Tibial nerve (tissue), 4 donors: ENCODE measurements around the gene SHC2. TPM values are rescaled to one million over a fixed set of nuclear protein-coding genes. Genes with fewer than 3 reads are reported as not detected.
A peak's percentile ranks its signal among the peaks of the same experiment; 100 is the strongest.

Experiments
- DNase-seq, 2 donors: peaks; one replicate each; pipeline ENCODE4 v3.0.0-alpha.2; 2019; ENCODE audit warnings: low spot score in 2 of 2
- H3K27ac ChIP-seq, 4 donors: fragments of 200-600 bp; sonication (generic) in 3 of 4; one replicate each; pipeline ENCODE4 v1.5.1; 2017 to 2019; ENCODE audit warnings: mild to moderate bottlenecking in 1 of 4
- H3K27me3 ChIP-seq, 2 donors: fragments of 200-600 bp; sonication (generic) in 1 of 2; one replicate each; pipeline versions ENCODE4 v1.5.1 to v1.6.0; 2017 to 2019
- H3K36me3 ChIP-seq, 3 donors: fragments of 200-600 bp; sonication (generic); one replicate each; pipeline ENCODE4 v1.5.1; 2018 to 2019
- H3K4me1 ChIP-seq, 4 donors: fragments of 200-600 bp; sonication (generic) in 3 of 4; one replicate each; pipeline ENCODE4 v1.5.1; 2017 to 2019
- H3K4me3 ChIP-seq, 4 donors: fragments of 200-600 bp; sonication (generic) in 3 of 4; one replicate each; pipeline ENCODE4 v1.5.1; 2017 to 2019; ENCODE audit warnings: mild to moderate bottlenecking in 1 of 4, moderate library complexity in 1 of 4
- H3K9me3 ChIP-seq, 4 donors: fragments of 200-600 bp; sonication (generic) in 3 of 4; one replicate each; pipeline ENCODE4 v1.5.1; 2017 to 2019
- EP300 ChIP-seq, 2 donors: sonication (generic); formaldehyde crosslinking; IDR thresholded peaks; one replicate each; pipeline ENCODE4 v1.6.1; 2017; ENCODE audit warnings: antibody characterized with exemption in 2 of 2, mild to moderate bottlenecking in 1 of 2
- POLR2A ChIP-seq, 2 donors: fragments of 450-650 bp; IDR thresholded peaks; one replicate each; pipeline ENCODE4 v1.6.1; 2017; ENCODE audit warnings: antibody characterized with exemption in 2 of 2, mild to moderate bottlenecking in 2 of 2, moderate library complexity in 2 of 2
- WGBS, 2 donors: methylation state at CpG; one replicate each; pipeline ENCODE4 v1.1.5; 2018; 5-methylcytosine and 5-hydroxymethylcytosine counted together
- total RNA-seq, 4 donors: library from RNA; depleted of rRNA; stranded (reverse); fragments of >200 nt; gene quantifications; one replicate each; pipeline ENCODE4 v1.1.0, GENCODE V29; 2016
- TF ChIP-seq, protein P1 (sequence below), 5 experiments: fragments of 200-600 bp in 3 of 5; fragments of 450-650 bp in 2 of 5; sonication (generic) in 3 of 5; IDR thresholded peaks; one replicate each; pipeline ENCODE4 v1.5.1; 2016 to 2019; ENCODE audit warnings: antibody characterized with exemption in 5 of 5, mild to moderate bottlenecking in 3 of 5, moderate library complexity in 2 of 5

SHC2 gene
- 10 to 100 TPM; 13.5 to 41.1 (median 22.9) TPM for total RNA-seq

DNA sequence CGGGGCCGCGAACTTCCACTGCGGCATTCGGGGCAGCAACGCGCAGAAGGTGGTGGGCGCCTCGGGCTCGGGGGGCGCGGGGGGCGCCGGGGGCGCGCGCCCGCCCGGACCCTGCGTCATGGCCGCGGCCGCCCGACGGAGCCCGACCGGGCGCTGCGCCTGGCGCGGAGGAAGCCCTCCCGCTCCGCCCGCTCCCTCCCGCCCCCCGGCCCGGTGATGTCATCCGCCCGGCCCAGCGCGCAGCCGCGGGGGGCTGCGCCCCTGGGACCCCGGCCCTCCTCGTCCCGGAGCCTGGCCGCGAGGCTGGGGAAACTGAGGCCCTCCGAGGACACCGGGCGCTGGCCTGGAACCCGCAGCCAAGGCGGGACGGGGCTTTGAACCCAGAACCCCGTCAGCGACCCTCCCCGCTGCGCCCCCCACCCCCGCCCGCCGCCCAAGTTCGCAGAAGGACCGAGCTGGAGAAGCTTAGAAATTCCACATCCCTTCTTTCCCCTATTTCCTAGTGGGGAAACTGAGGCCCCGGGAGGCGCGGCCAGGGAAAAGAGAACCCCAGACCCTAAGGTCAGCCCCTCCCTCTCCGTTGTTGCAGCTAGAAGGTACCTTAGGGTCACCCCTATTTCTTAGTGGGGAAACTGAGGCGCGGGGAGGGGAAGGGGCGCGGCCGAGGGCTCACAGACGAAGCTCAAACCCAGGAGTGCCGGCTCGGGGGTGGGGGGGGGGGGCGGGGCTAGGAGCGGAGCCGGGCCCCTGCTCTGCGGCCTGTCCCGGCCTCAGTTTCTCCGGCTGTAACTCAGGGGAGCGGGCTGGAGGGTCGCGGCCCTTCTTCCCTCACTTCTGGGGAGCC is at the start of gene SHC2:
SHC2 (minus strand) TSS at position 157 of the 844 bp plus-strand sequence; CDS start at position 120, 37 bp downstream.
- Histone ChIP-seq H3K4me1 (peaks cover 0 to 24% (median 7%) of the 10 kb centered on the region in 4 donors), H3K36me3 (no peaks in the 10 kb centered on the region), H3K4me3 (peak within 1 kb of the TSS; percentile 50 to 74 (median 56)), H3K27me3 (peaks cover 2 to 41% of the 10 kb centered on the region in 2 donors), H3K9me3 (no peaks in the 10 kb centered on the region), H3K27ac (peak within 1 kb of the TSS; percentile 50 to 86 (median 64))
- no peak for DNase-seq
- TF ChIP-seq, protein P1, sequence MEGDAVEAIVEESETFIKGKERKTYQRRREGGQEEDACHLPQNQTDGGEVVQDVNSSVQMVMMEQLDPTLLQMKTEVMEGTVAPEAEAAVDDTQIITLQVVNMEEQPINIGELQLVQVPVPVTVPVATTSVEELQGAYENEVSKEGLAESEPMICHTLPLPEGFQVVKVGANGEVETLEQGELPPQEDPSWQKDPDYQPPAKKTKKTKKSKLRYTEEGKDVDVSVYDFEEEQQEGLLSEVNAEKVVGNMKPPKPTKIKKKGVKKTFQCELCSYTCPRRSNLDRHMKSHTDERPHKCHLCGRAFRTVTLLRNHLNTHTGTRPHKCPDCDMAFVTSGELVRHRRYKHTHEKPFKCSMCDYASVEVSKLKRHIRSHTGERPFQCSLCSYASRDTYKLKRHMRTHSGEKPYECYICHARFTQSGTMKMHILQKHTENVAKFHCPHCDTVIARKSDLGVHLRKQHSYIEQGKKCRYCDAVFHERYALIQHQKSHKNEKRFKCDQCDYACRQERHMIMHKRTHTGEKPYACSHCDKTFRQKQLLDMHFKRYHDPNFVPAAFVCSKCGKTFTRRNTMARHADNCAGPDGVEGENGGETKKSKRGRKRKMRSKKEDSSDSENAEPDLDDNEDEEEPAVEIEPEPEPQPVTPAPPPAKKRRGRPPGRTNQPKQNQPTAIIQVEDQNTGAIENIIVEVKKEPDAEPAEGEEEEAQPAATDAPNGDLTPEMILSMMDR (IDR thresholded peaks at IDR 0.05) = no peak
- TF ChIP-seq POLR2A (IDR thresholded peaks at IDR 0.05) = peak in 1 of 2 donors; percentile 54
- TF ChIP-seq EP300 (IDR thresholded peaks at IDR 0.05) = no peak
- WGBS, 2 donors = 0 to 2% methylated on average over 13 to 27 of the region's 85 CpGs

DNA sequence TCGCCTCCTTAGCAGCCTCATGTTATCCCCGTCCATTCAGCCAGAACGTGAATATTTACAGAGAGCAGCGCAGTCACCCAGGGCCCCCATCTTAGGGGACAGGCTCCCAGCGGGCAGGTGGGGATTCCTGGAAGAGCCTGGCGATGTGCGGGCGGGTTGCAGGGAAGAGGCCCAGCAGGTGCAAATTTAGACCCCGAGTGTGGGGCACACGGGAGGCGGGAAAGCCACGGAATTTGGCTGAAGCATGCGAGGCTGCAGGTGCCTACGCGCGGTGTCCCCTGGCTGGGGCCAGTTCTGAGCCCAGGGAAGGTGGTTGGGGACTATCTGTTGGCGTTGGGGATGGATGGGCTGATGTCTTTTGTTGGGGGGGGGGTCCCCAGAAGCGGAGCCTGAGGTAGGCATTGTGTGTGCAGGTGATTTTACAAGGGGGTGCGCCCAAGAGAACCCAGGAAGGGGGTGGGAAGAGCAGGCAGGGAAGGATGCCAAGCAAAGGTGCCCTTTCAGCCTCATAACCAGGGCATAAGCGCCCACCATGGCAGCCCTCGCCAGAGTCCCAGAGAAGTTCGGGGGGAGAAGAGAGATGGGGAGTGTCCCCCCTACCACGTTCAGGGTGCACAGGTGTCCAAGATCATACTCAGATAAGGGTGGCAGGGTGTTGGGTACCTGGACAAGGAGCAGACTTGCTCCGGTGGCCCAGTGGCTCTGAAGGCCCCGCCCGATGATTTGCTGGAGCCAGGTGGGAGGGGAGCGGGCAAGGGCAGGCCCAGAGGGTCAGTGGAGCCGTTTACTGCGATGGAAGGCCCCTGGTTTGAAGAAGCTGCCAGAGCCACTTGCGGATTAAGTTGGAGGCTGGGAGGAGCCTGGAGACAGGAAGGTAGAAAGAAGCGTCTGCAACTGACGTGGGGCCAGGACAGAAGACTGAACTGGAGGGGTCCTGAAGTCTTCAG is 47.6 kb upstream of the SHC2 start:
- H3K4me3 ChIP-seq = peak overlapping the region; percentile 63 to 100 (median 84)
- H3K9me3 ChIP-seq = no peaks in the 10 kb centered on the region
- no peak for TF ChIP-seq POLR2A (IDR thresholded peaks at IDR 0.05)
- no peak for TF ChIP-seq EP300 (IDR thresholded peaks at IDR 0.05)
- TF ChIP-seq, protein P1 (IDR thresholded peaks at IDR 0.05) = no peak
- no peaks in the 10 kb centered on the region for H3K27me3 ChIP-seq
- H3K4me1 ChIP-seq = peaks cover 0 to 40% (median 19%) of the 10 kb centered on the region in 4 donors
- H3K27ac ChIP-seq = no peak overlapping the region
- 61 to 67% methylated on average over 32 of the region's 32 CpGs for WGBS, 2 donors
- no peak for DNase-seq
- peaks cover 0 to 18% (median 0%) of the 10 kb centered on the region in 3 donors for H3K36me3 ChIP-seq

GRCh38 chr19:507286-508203 is 46.7 kb upstream of the SHC2 start, which contains the start of gene TPGS1:
TSS of gene TPGS1 (plus strand) at chr19:507497. CDS start at chr19:507507, 10 bp downstream.
- peaks cover 0 to 33% (median 19%) of the 10 kb centered on the region in 4 donors for H3K4me1 ChIP-seq
- peak within 1 kb of the TSS; percentile 89 to 97 (median 94) for H3K27ac ChIP-seq
- peak; percentile 73 to 90 for TF ChIP-seq EP300 (IDR thresholded peaks at IDR 0.05)
- TF ChIP-seq POLR2A (IDR thresholded peaks at IDR 0.05) = peak in 1 of 2 donors; percentile 8
- TF ChIP-seq, protein P1 (IDR thresholded peaks at IDR 0.05) = peak in 2 of 5 experiments; percentile 10 to 40
- WGBS, 2 donors = 1 to 2% methylated on average over 25 to 43 of the region's 81 CpGs
- DNase-seq = peak; percentile 51 to 57
- peaks cover 0 to 14% (median 0%) of the 10 kb centered on the region in 3 donors for H3K36me3 ChIP-seq
- H3K4me3 ChIP-seq = peak within 1 kb of the TSS; percentile 63 to 100 (median 84)
- no peaks in the 10 kb centered on the region for H3K27me3 ChIP-seq
- H3K9me3 ChIP-seq = no peaks in the 10 kb centered on the region

DNA sequence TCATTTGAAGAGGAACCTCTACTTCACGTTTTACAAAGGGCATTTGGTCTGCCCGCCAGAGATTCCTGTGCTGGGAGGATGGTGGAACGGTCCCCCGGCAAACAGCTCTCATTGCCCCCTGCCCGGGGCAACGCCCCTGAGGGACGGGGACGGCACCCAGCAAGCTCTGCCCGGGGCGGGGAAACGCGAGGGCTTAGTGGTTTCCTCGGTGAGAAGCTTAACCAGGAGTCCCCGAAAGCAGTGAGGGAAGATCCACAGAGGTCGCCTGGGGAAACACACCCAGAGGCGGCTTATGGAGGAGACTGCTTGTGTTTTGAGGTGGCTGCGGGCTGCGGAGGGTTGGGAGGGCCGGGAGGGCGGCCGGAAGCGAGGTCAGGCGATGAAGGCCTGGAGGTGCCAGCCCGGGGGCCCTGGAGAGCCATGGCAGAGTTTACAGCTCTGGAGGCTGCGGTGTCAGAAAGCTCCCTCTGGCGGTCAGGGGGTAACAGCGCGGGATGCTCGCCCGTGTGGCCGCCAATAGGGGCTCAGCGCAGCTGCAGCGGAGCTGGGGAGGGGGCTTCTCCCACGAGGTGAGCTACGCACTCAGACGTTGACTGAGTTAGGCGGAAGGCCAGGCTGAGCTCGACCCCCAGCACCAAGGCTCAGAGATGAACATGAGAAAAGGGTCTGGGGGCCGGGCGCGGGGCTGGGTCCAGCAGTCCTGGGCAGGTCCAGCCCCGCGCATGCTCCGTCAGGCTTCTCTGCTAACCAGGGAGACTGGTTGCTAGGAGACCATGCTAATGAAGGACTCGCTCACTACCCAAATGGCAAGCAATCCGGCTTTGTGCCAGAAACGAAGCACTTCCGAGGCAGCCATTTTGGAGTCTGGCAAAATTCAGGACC is 45.8 kb upstream of the SHC2 start:
- peak; percentile 97 to 99 for DNase-seq
- H3K27ac ChIP-seq = peak overlapping the region; percentile 89 to 97 (median 94)
- peaks cover 0 to 14% (median 0%) of the 10 kb centered on the region in 3 donors for H3K36me3 ChIP-seq
- WGBS, 2 donors = 3 to 5% methylated on average over 40 of the region's 48 CpGs
- peak overlapping the region; percentile 63 to 100 (median 84) for H3K4me3 ChIP-seq
- no peaks in the 10 kb centered on the region for H3K27me3 ChIP-seq
- H3K9me3 ChIP-seq = no peaks in the 10 kb centered on the region
- TF ChIP-seq EP300 (IDR thresholded peaks at IDR 0.05) (no peak), POLR2A (IDR thresholded peaks at IDR 0.05) (peak in 1 of 2 donors; percentile 18)
- TF ChIP-seq, protein P1 (IDR thresholded peaks at IDR 0.05) = peak; percentile 91 to 99 (median 97)
- H3K4me1 ChIP-seq = peaks cover 0 to 33% (median 19%) of the 10 kb centered on the region in 4 donors
